HEK293 (cell line): ENCODE data around the gene FRY.

Experiments used
- CTCF ChIA-PET: fragments of 350-600 bp; formaldehyde crosslinking; extraction: SDS; loops from one replicate; lab custom pipeline; 2021; ENCODE audit warnings: antibody characterized with exemption; lab: Yijun Ruan, JAX
- POLR2A ChIA-PET: fragments of 300-600 bp; formaldehyde crosslinking; extraction: SDS; loops from one replicate; lab custom pipeline; 2020; ENCODE audit warnings: antibody characterized with exemption, inconsistent platforms; lab: Yijun Ruan, JAX
- H3K27ac ChIP-seq: fragments of 200-500 bp; sonication (Bioruptor generic); 2 replicates; pipeline ENCODE4 v1.5.1; 2014; ENCODE audit warnings: low read depth, low read length, control low read depth, inconsistent platforms; ENCODE audit errors: extremely low read depth
- H3K36me3 ChIP-seq, 2 experiments: fragments of 200-500 bp in 1 of 2; sonication (Bioruptor generic) in 1 of 2; 1 replicate in 1 of 2; 2 replicates in 1 of 2; pipeline ENCODE4 v1.5.1; 2014 to 2017; ENCODE audit warnings: inconsistent platforms in 2 of 2, low read length in 2 of 2; ENCODE audit not compliant: control insufficient read depth in 2 of 2, insufficient read depth in 1 of 2
- H3K4me1 ChIP-seq: fragments of 200-500 bp; sonication (Bioruptor generic); 2 replicates; pipeline ENCODE4 v1.5.1; 2014; ENCODE audit warnings: mild to moderate bottlenecking, low read length, inconsistent platforms; ENCODE audit not compliant: control insufficient read depth, insufficient read depth
- H3K4me3 ChIP-seq: 2 replicates; pipeline ENCODE4 v1.5.1; 2011; ENCODE audit warnings: low read depth, mild to moderate bottlenecking, control low read depth, low read length, moderate library complexity
- H3K9me3 ChIP-seq: fragments of 200-500 bp; sonication (Bioruptor generic); 2 replicates; pipeline ENCODE4 v1.5.1; 2014; ENCODE audit warnings: low read depth, low read length, inconsistent platforms; ENCODE audit not compliant: control insufficient read depth, insufficient read depth
- AEBP2 ChIP-seq: fragments of 450-650 bp; formaldehyde crosslinking; IDR thresholded peaks from 2 replicates; pipeline ENCODE4 v1.5.1; 2016; ENCODE audit warnings: missing biosample characterization, missing genetic modification characterization, borderline replicate concordance
- MEIS1 ChIP-seq: sonication (generic); formaldehyde crosslinking; IDR thresholded peaks from 2 replicates; pipeline ENCODE4 v1.8.1; 2022; ENCODE audit warnings: missing genetic modification reagents, mild to moderate bottlenecking, borderline replicate concordance
- SALL2 ChIP-seq: fragments of 450-650 bp; formaldehyde crosslinking; IDR thresholded peaks from 2 replicates; pipeline ENCODE4 v1.5.0; 2017; ENCODE audit warnings: missing biosample characterization, mild to moderate bottlenecking, missing genetic modification characterization, borderline replicate concordance
- ZBTB44 ChIP-seq: fragments of 450-650 bp; IDR thresholded peaks from 2 replicates; pipeline ENCODE4 v1.5.1; 2018; ENCODE audit warnings: missing biosample characterization, mild to moderate bottlenecking, missing genetic modification characterization
- ZNF146 ChIP-seq: fragments of 450-650 bp; formaldehyde crosslinking; IDR thresholded peaks from 2 replicates; pipeline ENCODE4 v1.5.1; 2016; ENCODE audit warnings: missing biosample characterization, missing genetic modification characterization
- ZNF280C ChIP-seq: fragments of 450-650 bp; formaldehyde crosslinking; IDR thresholded peaks from 2 replicates; pipeline ENCODE4 v1.5.1; 2016; ENCODE audit warnings: missing biosample characterization, missing genetic modification characterization
- ZNF335 ChIP-seq: fragments of 450-650 bp; formaldehyde crosslinking; conservative IDR thresholded peaks from 2 replicates; pipeline ENCODE4 v1.5.1; 2016; ENCODE audit warnings: missing biosample characterization, missing genetic modification characterization
- ZNF341 ChIP-seq: fragments of 450-650 bp; formaldehyde crosslinking; IDR thresholded peaks from 2 replicates; pipeline ENCODE4; 2016; ENCODE audit warnings: low read depth, missing biosample characterization, missing genetic modification characterization
- ZNF529 ChIP-seq: fragments of 450-650 bp; formaldehyde crosslinking; IDR thresholded peaks from 2 replicates; pipeline ENCODE4 v1.5.1; 2017; ENCODE audit warnings: missing genetic modification characterization, missing biosample characterization; ENCODE audit not compliant: insufficient replicate concordance
- ZNF747 ChIP-seq: fragments of 450-650 bp; formaldehyde crosslinking; IDR thresholded peaks from 2 replicates; pipeline ENCODE4 v1.5.1; 2016; ENCODE audit warnings: missing biosample characterization, missing genetic modification characterization
- ZNF776 ChIP-seq: fragments of 450-650 bp; formaldehyde crosslinking; IDR thresholded peaks from 2 replicates; pipeline ENCODE4 v1.5.0; 2017; ENCODE audit warnings: missing biosample characterization, missing genetic modification characterization, borderline replicate concordance
- ZNF785 ChIP-seq: fragments of 450-650 bp; formaldehyde crosslinking; IDR thresholded peaks from 2 replicates; pipeline ENCODE4 v1.5.1; 2016; ENCODE audit warnings: missing biosample characterization, missing genetic modification characterization
- ZNF843 ChIP-seq: fragments of 450-650 bp; formaldehyde crosslinking; IDR thresholded peaks from 2 replicates; pipeline ENCODE4 v1.5.1; 2016; ENCODE audit warnings: missing biosample characterization, missing genetic modification characterization
- ZSCAN23 ChIP-seq: fragments of 450-650 bp; formaldehyde crosslinking; IDR thresholded peaks from 2 replicates; pipeline ENCODE4 v1.5.1; 2016; ENCODE audit warnings: missing biosample characterization, missing genetic modification characterization
- ZXDB ChIP-seq: fragments of 450-650 bp; formaldehyde crosslinking; IDR thresholded peaks from 2 replicates; pipeline ENCODE4 v1.5.1; 2016; ENCODE audit warnings: missing biosample characterization, missing genetic modification characterization

The FRY gene

GRCh38 chr13:32316028-32316339 lies 284.4 kb downstream of the FRY start:
- TF ChIP-seq MEIS1 (no peak), ZNF335 (peak; percentile 88)
- TF ChIP-seq, all 188 proteins: peak for 1
- Histone ChIP-seq H3K36me3 (peaks cover 6 to 19% of the 10 kb centered on the region in 2 experiments; a peak in 2 of 3 replicates), H3K4me3 (peak overlapping the region; percentile 81), H3K27ac (peak overlapping the region; percentile 96), H3K4me1 (no peaks in the 10 kb centered on the region), H3K9me3 (no peaks in the 10 kb centered on the region)
- ChIA-PET CTCF (interaction anchor here (0.8 to 1.1 kb wide), 3 partner anchors 11 to 406 kb away, joined by 4 read pairs; no protein-coding TSS in a partner anchor), POLR2A (interaction anchor here (1.0 to 1.9 kb wide), 11 partner anchors 10 to 112 kb away, joined by 3 to 7 read pairs (median 3); partner anchors contain the start of gene N4BP2L1)

- Histone ChIP-seq H3K27ac (no peak overlapping the region), H3K4me1 (no peaks in the 10 kb centered on the region), H3K36me3 (peaks cover 6 to 24% of the 10 kb centered on the region in 2 experiments; a peak in 2 of 3 replicates), H3K9me3 (no peaks in the 10 kb centered on the region), H3K4me3 (peak overlapping the region; percentile 81; the same call in 1 of the 2 replicates)
- CTCF ChIA-PET, result interaction anchor here (1.0 kb wide), 1 partner anchor 407 kb away, joined by 4 read pairs; no protein-coding TSS in a partner anchor
- POLR2A ChIA-PET, result interaction anchor here (1.8 kb wide), 1 partner anchor 31 kb away, joined by 7 read pairs; no protein-coding TSS in a partner anchor
- TF ChIP-seq SALL2 (tag by site-specific recombination) (no peak), ZNF747 (tag by site-specific recombination) (no peak), ZNF776 (tag by site-specific recombination) (no peak), ZSCAN23 (tag by site-specific recombination) (no peak), ZXDB (tag by site-specific recombination) (no peak), ZNF280C (no peak), ZNF529 (tag by site-specific recombination) (no peak), ZNF341 (tag by site-specific recombination) (no peak), AEBP2 (tag by site-specific recombination) (no peak), ZBTB44 (tag by site-specific recombination) (no peak), ZNF843 (tag by site-specific recombination) (no peak)
Observed at GRCh38 chr13:32316501-32316900, 284.9 kb downstream of the FRY start.

GRCh38 chr13:32317716-32318465 lies 286.3 kb downstream of the FRY start:
- H3K36me3 ChIP-seq, result peaks cover 6 to 32% of the 10 kb centered on the region in 2 experiments; a peak in 2 of 3 replicates
- H3K4me3 ChIP-seq, result no peak overlapping the region
- no peaks in the 10 kb centered on the region for H3K4me1 ChIP-seq
- no peak for TF ChIP-seq ZNF785 (tag by site-specific recombination)
- 0 out of 2 replicates have a peak, but pooled peaks have one; percentile 6 for TF ChIP-seq ZNF146
- CTCF ChIA-PET, result interaction anchor here (0.6 kb wide), 1 partner anchor 69 kb away, joined by 3 read pairs; no protein-coding TSS in a partner anchor
- POLR2A ChIA-PET, result no interaction called here
- no peak overlapping the region for H3K27ac ChIP-seq
- H3K9me3 ChIP-seq, result no peaks in the 10 kb centered on the region
